HepG2 (cell line): ENCODE results near the gene ZBTB22. TPM values are rescaled to one million over a fixed set of nuclear protein-coding genes. Genes with fewer than 3 reads are reported as not detected.

Experiments used
- BCL3 ChIP-seq: sonication (generic); formaldehyde crosslinking; IDR thresholded peaks from 2 replicates; pipeline ENCODE4 v1.5.1; 2020; ENCODE audit warnings: mild to moderate bottlenecking, missing genetic modification reagents, moderate library complexity
- BHLHE40 ChIP-seq: IDR thresholded peaks from 2 replicates; pipeline ENCODE4 v1.6.1; 2011; ENCODE audit warnings: low read length, improper control_type of control experiment
- ELK4 ChIP-seq: sonication (generic); formaldehyde crosslinking; IDR thresholded peaks from 2 replicates; pipeline ENCODE4 v1.9.0; 2021; ENCODE audit warnings: missing genetic modification reagents, borderline replicate concordance
- FOXJ3 ChIP-seq: sonication (generic); formaldehyde crosslinking; IDR thresholded peaks from 2 replicates; pipeline ENCODE4 v1.4.0; 2020; ENCODE audit warnings: missing genetic modification reagents, mild to moderate bottlenecking, borderline replicate concordance
- NFAT5 ChIP-seq: sonication (generic); formaldehyde crosslinking; IDR thresholded peaks from 2 replicates; pipeline ENCODE4 v1.4.0; 2020; ENCODE audit warnings: missing genetic modification reagents
- SAFB2 ChIP-seq: sonication (generic); formaldehyde crosslinking; IDR thresholded peaks from 2 replicates; pipeline ENCODE4 v1.5.1; 2020; ENCODE audit warnings: missing genetic modification reagents, low read depth, mild to moderate bottlenecking, borderline replicate concordance
- THAP11 ChIP-seq: IDR thresholded peaks from 2 replicates; pipeline ENCODE4 v1.6.1; 2016; ENCODE audit warnings: missing biosample characterization, missing genetic modification reagents
- ZBTB40 ChIP-seq, 2 experiments: fragments of 450-650 bp in 1 of 2; sonication (generic) in 1 of 2; formaldehyde crosslinking in 1 of 2; IDR thresholded peaks; 2 replicates each; pipeline versions ENCODE4 v1.6.1 to v1.8.0; 2016 to 2022; ENCODE audit warnings: antibody characterized with exemption in 1 of 2, mild to moderate bottlenecking in 1 of 2, missing genetic modification reagents in 1 of 2
- ZNF784 ChIP-seq: sonication (generic); formaldehyde crosslinking; IDR thresholded peaks from 2 replicates; pipeline ENCODE4 v1.5.1; 2020; ENCODE audit warnings: missing genetic modification reagents, mild to moderate bottlenecking, borderline replicate concordance
- polyA plus RNA-seq, 8 experiments: library from polyadenylated mRNA; depleted of rRNA in 3 of 8; stranded (reverse) in 7 of 8; unstranded in 1 of 8; fragments of >200 nt; fragmentation: Illumina TruSeq in 4 of 8; extraction: Trizol in 4 of 8; gene quantifications; 2 replicates each; pipeline versions ENCODE4 v1.2.1 to v1.2.3, GENCODE V29; 2011 to 2016; ENCODE audit warnings: low read depth in 4 of 8, missing spikeins in 1 of 8, mixed read lengths in 1 of 8; ENCODE audit not compliant: insufficient read depth in 1 of 8
- total RNA-seq, 5 experiments: library from RNA; depleted of rRNA; stranded (reverse); fragments of >200 nt; fragmentation: Illumina TruSeq; extraction: Trizol; gene quantifications; 2 replicates each; pipeline ENCODE4 v1.2.3, GENCODE V29; 2016; ENCODE audit warnings: low read depth in 1 of 5

Gene ZBTB22
- total and polyA plus RNA-seq, 2 of the 13 experiments (the other 11 are each of a cell fraction or from before 2014, with no cell fraction given): 8.0 to 10.6 TPM

GRCh38 chr6:33279971-33280511, 37.5 kb downstream of the ZBTB22 start (continued):
- TF ChIP-seq ZBTB40 (IDR thresholded peaks at IDR 0.05): no peak
- no peak for TF ChIP-seq ZBTB40 (CRISPR knock-in tag; IDR thresholded peaks at IDR 0.05)
- TF ChIP-seq ELK4 (CRISPR knock-in tag): no peak
- TF ChIP-seq BCL3 (CRISPR knock-in tag): no peak
- no peak for TF ChIP-seq ZNF784 (CRISPR knock-in tag)
- TF ChIP-seq BHLHE40: peak; percentile 30; the same call in 1 of the 2 replicates
- TF ChIP-seq SAFB2 (CRISPR knock-in tag): peak; percentile 42; the same call in 1 of the 2 replicates
- peak; percentile 39; the same call in 1 of the 2 replicates for TF ChIP-seq THAP11 (CRISPR knock-in tag)
- TF ChIP-seq FOXJ3 (CRISPR knock-in tag): no peak
- TF ChIP-seq NFAT5: no peak
